Smooth muscle cell (in vitro differentiated cells): ENCODE measurements around the gene VAV2. TPM values are rescaled to one million over a fixed set of nuclear protein-coding genes. Genes with fewer than 3 reads are reported as not detected.

Experiments
- DNase-seq: peaks from one replicate; lab custom pipeline; 2025; ENCODE audit not compliant: unreplicated experiment; lab: John Stamatoyannopoulos, UW
- H2AFZ ChIP-seq: fragments of 200-600 bp; sonication (generic); 2 replicates; pipeline ENCODE4 v1.6.0; 2016; ENCODE audit warnings: antibody characterized with exemption, low read depth, mild to moderate bottlenecking
- H3F3A ChIP-seq: fragments of 200-600 bp; sonication (generic); 2 replicates; pipeline ENCODE4 v1.6.0; 2017; ENCODE audit warnings: antibody characterized with exemption, low read depth
- H3K27ac ChIP-seq: fragments of 200-600 bp; sonication (generic); 2 replicates; pipeline ENCODE4 v1.5.1; 2016; ENCODE audit warnings: low read depth, mild to moderate bottlenecking
- H3K27me3 ChIP-seq: fragments of 200-600 bp; sonication (generic); 2 replicates; pipeline ENCODE4 v1.6.1; 2016; ENCODE audit warnings: low read depth, mild to moderate bottlenecking
- H3K36me3 ChIP-seq: fragments of 200-600 bp; sonication (generic); 2 replicates; pipeline ENCODE4 v1.5.1; 2016; ENCODE audit warnings: low read depth
- H3K4me1 ChIP-seq: fragments of 200-600 bp; sonication (generic); 2 replicates; pipeline ENCODE4 v1.5.1; 2016; ENCODE audit warnings: low read depth
- H3K4me2 ChIP-seq: fragments of 200-600 bp; sonication (generic); 2 replicates; pipeline ENCODE4 v1.6.0; 2016; ENCODE audit warnings: mild to moderate bottlenecking
- H3K4me3 ChIP-seq: fragments of 200-600 bp; sonication (generic); 2 replicates; pipeline ENCODE4 v1.5.1; 2016; ENCODE audit warnings: mild to moderate bottlenecking
- H3K79me2 ChIP-seq: fragments of 200-600 bp; sonication (generic); 2 replicates; pipeline ENCODE4 v1.6.0; 2016; ENCODE audit warnings: low read depth, mild to moderate bottlenecking
- H3K9ac ChIP-seq: fragments of 200-600 bp; sonication (generic); 2 replicates; pipeline ENCODE4 v1.6.0; 2016; ENCODE audit warnings: low read depth
- H3K9me3 ChIP-seq: fragments of 200-600 bp; sonication (generic); replicated peaks from 2 replicates; pipeline ENCODE4 v1.5.1; 2016; ENCODE audit warnings: low read depth
- H4K20me1 ChIP-seq: fragments of 200-600 bp; sonication (generic); 2 replicates; pipeline ENCODE4 v1.6.0; 2016; ENCODE audit warnings: low read depth
- CTCF ChIP-seq: fragments of 200-600 bp; sonication (generic); IDR thresholded peaks from 2 replicates; pipeline ENCODE4 v1.5.1; 2017; ENCODE audit warnings: borderline replicate concordance, mild to moderate bottlenecking, antibody characterized with exemption; ENCODE audit not compliant: insufficient read depth, poor library complexity, severe bottlenecking
- WGBS: methylation state at CpG from one replicate; pipeline ENCODE4 v1.1.7; 2016; ENCODE audit warnings: low lambda C conversion rate; 5-methylcytosine and 5-hydroxymethylcytosine counted together
- polyA plus RNA-seq: library from polyadenylated mRNA; unstranded; fragments of >200 nt; fragmentation: Nextera tagmentation; extraction: Ambion mirVana; gene quantifications from 2 replicates; pipeline ENCODE4 v1.2.1, GENCODE V29; 2016
- total RNA-seq: library from RNA; depleted of rRNA; stranded (reverse); fragments of >200 nt; gene quantifications from 2 replicates; pipeline ENCODE4 v1.2.3, GENCODE V29; 2014

Gene VAV2
- total and polyA plus RNA-seq, 2 experiments from 2014 or later, result 26.2 to 35.3 TPM

- H3K36me3 ChIP-seq, result no peaks in the 10 kb centered on the region
- H2AFZ ChIP-seq, result no peak overlapping the region
- H4K20me1 ChIP-seq, result no peaks in the 10 kb centered on the region
- no peaks in the 10 kb centered on the region for H3K9me3 ChIP-seq
- no peaks in the 10 kb centered on the region for H3K79me2 ChIP-seq
- no peaks in the 10 kb centered on the region for H3F3A ChIP-seq
- TF ChIP-seq CTCF, result no peak
- H3K4me3 ChIP-seq, result no peak overlapping the region
- no peak overlapping the region for H3K9ac ChIP-seq
- 83% methylated on average over 10 of the region's 10 CpGs for WGBS
- H3K27ac ChIP-seq, result no peak overlapping the region
- H3K27me3 ChIP-seq, result no peaks in the 10 kb centered on the region
- no peak for DNase-seq
- H3K4me1 ChIP-seq, result peaks cover 12% of the 10 kb centered on the region
- H3K4me2 ChIP-seq, result no peak overlapping the region
These were observed 259.3 kb downstream of the VAV2 start for GRCh38 chr9:133732639-133733408.

GRCh38 chr9:133731876-133732638 lies 260.1 kb downstream of the VAV2 start:
- no peak overlapping the region for H3K4me3 ChIP-seq
- H3K9ac ChIP-seq, result no peak overlapping the region
- H3K79me2 ChIP-seq, result no peaks in the 10 kb centered on the region
- H3K27me3 ChIP-seq, result no peaks in the 10 kb centered on the region
- no peaks in the 10 kb centered on the region for H4K20me1 ChIP-seq
- H3K9me3 ChIP-seq, result no peaks in the 10 kb centered on the region
- H3K36me3 ChIP-seq, result no peaks in the 10 kb centered on the region
- no peak overlapping the region for H2AFZ ChIP-seq
- TF ChIP-seq CTCF, result no peak
- H3F3A ChIP-seq, result no peaks in the 10 kb centered on the region
- WGBS, result 82% methylated on average over 13 of the region's 30 CpGs
- H3K4me2 ChIP-seq, result no peak overlapping the region
- peaks cover 5% of the 10 kb centered on the region for H3K4me1 ChIP-seq
- DNase-seq, result no peak
- H3K27ac ChIP-seq, result no peak overlapping the region

- H3K36me3 ChIP-seq, result no peaks in the 10 kb centered on the region
- H3K27ac ChIP-seq, result no peak overlapping the region
- H3K4me2 ChIP-seq, result no peak overlapping the region
- H3K79me2 ChIP-seq, result no peaks in the 10 kb centered on the region
- no peak overlapping the region for H2AFZ ChIP-seq
- no peak for TF ChIP-seq CTCF
- H4K20me1 ChIP-seq, result no peaks in the 10 kb centered on the region
- H3F3A ChIP-seq, result no peaks in the 10 kb centered on the region
- DNase-seq, result no peak
- no peaks in the 10 kb centered on the region for H3K27me3 ChIP-seq
- H3K9ac ChIP-seq, result no peak overlapping the region
- peaks cover 5% of the 10 kb centered on the region for H3K4me1 ChIP-seq
- H3K9me3 ChIP-seq, result no peaks in the 10 kb centered on the region
- H3K4me3 ChIP-seq, result no peak overlapping the region
- WGBS, result 93% methylated on average over 27 of the region's 27 CpGs
These were observed 261.0 kb downstream of the VAV2 start for GRCh38 chr9:133730994-133731715.
